HG02610 (cell line): ENCODE measurements around the gene KRT31.
"Not testable (repeated sequence)": the region's sequence is repeated elsewhere in the genome, so short reads cannot be mapped to it uniquely, and the experiment has no call there.

Experiments
- ATAC-seq: cut with Tn5 transposase; IDR thresholded peaks from one replicate; pipeline ENCODE4 v1.9.1; 2021; ENCODE audit warnings: mild to moderate bottlenecking, moderate library complexity; ENCODE audit not compliant: unreplicated experiment

The KRT31 gene

DNA sequence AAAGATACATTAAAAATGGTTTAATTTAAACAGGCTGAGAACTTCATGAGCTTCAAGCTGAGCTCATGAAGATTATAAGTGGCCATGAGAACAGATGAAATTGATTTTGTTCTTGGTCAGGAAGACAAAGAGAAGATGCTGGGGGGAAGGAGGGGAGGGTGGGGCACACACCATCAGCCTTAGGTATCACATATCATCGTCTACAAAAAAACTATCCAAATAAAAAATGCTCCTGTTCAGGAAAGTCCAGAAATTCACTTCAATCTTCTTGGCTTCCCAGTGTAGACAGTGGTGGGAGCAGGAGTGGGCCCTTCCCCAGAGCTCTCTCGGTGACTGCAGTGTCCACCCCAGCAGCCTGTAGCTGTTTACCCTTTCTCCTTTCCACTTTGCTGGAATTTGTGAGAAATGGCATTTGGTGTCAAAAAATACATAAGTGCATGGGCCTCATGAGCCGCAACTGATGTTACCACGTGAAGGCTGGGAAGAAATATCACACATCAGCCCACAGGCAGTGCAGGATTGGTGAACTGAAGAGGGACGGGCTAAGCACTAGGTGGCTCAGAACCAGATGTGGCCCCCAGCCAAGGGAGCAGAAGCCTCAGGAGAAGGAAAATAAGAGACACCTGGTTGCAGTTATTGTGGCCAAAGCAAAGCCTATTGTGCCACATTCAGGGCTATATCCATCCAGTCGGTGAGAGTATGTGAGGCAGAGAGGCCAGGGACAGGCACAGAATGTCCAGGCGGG, 20.9 kb upstream of the KRT31 start:
- ATAC-seq, result no peak

DNA sequence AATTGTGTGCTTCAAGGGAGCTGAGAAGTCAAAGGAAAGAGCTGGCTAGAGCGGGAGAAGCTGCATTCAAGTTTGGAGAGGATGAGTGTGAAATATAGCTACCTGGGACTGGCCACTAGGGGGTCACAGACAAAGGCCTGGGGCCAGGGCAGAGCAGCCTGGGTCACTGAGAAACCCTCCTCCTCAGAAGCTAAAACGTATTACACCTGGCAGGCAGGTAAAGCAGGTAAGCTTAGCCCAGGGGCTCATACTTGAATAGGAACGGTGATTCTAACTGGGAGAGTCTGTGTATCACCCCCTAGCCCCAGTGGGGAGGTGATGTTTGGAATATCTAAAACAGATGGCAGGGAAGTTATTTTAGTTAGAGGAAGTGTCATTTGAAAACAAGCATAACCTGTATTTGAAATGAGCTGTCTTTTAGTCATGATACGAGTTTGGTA, 20.2 kb upstream of the KRT31 start:
- ATAC-seq, result no peak

DNA sequence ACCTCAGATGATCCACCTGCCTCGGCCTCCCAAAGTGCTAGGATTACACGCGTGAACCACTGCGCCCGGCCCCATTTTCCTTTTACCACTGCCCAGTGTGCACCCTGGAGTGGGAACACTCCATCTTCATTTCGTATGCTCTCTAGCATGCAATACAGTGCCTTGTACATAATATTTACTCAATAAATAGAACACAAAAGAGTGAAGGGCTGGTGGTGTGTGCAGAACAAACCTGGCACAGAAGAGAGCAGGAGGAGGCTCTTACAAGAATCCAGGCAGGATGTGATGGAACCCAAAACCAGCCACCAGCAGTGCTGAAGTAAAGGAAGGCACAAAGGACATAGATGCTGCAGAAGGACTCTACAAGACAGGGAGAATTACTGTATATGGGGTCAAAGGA, 19.7 kb upstream of the KRT31 start:
- no peak for ATAC-seq

DNA sequence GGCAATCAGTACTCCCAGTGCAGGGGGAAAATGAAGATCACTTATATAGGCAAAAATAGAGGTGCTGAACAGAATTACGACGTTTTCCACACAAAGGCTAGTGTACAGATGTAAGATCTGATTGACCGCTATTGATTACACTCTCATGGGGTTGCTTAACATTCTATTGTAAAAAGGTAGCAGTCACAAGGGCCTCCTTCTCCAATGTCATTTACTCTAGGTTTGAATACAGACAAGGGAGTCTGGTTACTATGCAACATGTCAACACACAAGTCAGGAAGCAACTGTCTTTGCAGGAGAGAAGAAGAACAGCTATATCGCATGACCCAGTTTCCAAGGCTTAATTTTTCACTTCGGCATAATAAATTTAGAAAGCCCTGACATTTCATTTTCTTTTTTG, 19.1 kb upstream of the KRT31 start:
- no peak for ATAC-seq

DNA sequence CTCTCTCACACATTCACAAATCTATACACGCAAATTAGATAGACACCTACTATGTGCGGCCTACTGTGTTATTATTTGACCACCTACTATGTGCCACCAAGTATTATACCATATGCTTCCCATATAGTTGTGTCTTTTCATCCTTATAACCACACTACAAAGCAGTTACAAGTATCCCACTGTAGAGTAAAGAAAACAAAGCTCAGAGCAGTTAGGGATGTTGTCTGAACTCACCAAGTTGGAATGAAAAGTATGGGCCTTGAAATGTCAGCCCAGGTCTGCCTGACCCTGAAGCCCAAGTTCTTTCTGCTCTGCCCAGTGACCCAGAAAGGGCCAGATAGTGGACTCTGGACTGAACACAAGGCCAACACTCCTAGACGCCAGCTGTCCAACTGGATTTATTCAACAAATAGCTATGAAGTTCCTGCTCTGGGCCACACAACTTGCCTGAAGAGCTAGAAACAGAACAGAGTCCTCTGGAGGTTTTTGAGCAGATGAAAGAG, 18.5 kb upstream of the KRT31 start:
- no peak for ATAC-seq

DNA sequence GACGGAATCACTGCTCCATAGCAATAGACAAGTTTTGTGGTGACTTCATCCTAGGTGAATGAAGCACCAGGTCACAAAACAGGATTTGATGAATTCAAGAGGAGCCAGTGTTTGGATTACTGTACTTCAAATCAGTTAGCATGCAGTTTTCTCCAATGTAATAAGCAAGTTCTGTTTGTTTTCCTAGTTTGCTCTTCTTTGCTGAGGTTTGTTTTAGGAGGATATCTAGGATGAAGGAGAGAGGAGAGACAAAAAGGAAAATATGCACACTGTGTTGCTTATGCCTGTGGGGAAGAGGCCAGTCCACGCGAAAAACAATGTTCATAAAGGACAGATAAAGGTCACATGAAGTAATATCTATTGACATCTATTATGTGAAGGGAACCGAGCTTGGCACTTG, 18.0 kb upstream of the KRT31 start:
- ATAC-seq, result no peak

DNA sequence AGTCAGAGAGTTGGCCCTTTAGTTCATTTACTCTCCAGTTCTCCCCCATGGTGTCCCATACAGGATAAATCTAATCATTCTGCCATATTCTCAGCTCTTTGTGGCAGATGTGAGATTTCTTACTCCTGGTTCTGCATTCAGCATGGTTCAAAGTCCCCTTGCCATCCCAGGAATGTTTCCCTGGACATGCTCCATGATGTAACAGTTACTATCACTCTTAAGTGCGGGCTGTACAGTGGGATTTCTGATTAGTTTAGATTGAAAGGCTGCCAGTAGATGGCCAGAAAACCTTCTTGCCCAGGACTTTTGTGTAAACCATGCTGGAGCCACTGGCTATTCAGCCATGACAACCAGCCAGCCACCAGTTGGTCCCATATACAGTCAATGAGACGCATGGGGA, 16.6 kb upstream of the KRT31 start:
- no peak for ATAC-seq

DNA sequence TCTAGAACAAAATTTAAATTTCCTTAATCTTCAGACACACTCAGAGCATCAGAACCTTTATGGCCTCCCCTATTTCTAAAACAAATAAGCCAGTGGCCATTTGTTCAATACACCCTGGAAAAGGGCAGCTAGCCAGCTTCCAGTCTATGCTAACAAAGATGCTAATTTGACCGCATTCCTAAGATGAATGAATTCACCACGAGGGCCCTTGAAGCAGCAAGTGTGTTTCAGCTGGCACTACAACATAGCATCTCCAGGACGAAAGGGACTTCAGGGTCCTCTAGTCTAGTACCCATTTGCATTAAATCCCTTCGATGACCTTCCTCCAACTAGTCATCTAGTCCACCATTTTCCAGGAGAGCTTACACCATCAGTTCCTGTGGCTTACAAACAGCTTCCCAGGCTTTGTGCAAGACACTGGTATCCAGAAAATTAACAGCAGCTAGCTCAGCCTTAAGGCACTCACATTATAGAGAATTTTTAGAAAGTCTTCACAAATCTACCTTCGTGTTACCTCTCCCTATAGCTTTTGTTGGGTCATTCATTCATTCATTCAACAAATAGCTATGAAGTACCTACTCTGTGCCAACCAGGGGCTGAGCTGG, 16.0 kb upstream of the KRT31 start:
- ATAC-seq, result no peak

DNA sequence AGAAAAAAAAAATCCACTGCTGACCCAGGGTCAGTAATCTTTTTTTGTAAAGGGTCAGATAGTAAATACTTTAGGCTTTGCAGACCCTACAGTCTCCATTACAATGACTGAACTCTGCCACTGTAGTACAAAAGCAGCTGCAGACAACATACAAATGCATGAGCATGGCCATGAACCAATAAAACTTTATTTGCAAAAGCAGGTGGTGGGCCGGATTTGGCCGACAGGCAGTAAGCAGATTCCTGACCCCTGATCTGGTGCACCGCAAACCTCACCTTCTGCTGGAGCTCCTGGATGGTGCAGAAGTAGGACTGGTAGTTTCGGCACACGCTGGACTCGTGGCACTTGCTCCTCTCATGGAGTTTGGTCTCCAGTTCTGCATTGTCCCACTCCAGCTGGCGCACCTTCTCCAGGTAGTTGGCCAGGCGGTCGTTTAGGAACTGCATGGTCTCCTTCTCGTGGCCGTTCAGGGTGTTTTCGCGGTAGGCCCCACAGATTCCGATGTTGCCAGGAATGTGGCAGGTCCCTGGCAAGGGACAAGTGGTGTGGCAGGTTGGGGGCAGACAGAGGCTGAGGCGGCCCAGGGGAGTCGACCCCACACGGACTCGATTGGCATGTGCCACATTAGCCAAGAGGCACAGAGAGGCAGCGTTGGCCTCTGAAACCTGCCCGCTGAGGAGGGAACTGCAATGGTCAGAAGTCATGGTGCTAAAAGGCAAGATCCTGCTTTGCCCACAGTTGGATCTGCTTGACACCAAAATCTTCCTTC, 13.8 kb upstream of the KRT31 start:
- ATAC-seq, result no peak

DNA sequence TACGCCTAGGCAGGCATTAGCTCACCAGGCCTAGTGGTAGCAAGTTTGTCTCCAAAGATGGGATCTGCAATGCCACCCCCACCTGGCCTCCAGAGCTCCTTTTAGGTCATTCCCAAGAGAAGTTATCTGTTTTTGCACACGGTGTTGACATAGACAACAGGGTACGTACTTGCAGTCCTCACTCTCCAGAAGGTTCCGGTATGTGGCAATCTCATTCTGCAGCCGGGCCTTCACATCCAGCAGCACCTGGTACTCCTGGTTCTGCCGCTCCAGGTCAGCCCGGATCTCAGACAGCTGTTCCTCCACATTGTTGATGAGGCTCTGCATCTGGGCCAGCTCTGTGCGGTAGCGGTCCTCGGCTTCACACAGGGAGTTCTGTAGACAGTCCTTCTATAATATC, 9.8 kb upstream of the KRT31 start:
- ATAC-seq, result no peak

DNA sequence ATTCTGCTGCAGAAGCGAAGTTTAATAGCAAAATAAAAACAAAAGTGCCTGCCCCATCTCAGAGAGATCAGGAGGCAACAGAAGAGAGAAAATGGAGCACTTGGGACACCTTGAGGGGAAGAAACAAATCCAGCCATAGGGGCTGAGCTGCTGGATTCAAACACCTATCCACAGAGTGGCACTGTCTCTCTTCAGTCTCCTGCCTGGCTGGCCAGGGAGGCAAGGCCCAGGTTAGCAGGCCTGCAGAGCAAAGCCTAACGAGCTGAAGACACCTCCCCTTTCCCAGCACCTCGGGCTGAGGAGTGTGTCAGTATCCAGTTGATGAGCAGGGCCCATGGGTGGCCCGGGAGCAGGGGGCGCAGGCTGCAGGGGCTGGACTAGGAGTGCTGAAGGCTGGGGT, 8.8 kb upstream of the KRT31 start:
- no peak for ATAC-seq

DNA sequence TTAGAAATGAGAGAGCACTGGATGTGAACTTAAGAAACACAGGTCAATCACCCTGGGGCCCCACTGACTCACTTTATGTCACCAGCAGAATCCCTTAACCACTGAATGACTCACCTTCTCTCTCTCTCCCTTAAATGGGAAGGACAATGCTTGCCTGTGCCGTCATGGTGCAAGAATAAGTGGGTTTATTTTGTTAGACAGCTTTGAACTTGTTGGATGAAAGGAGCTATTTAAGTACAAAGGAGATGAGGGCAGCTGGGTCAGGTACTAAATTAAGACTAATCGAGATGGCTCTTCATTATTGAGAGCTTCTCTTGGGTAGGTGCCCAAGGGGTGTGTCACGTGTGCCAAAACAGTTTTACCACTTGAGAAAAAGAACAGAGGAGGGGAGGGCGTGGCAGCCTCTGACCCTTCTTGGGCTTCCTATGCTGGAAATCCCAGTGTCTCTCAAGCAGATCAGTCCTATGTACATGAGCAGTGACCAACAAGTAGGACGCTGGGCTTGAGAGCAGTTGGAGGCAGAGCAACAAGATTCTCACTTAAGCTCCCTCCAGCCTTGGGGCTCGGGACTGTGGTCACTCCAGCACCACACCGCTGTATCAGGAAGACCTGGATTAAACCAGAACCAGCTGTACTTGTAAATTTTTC, 6.7 kb upstream of the KRT31 start:
- no peak for ATAC-seq

DNA sequence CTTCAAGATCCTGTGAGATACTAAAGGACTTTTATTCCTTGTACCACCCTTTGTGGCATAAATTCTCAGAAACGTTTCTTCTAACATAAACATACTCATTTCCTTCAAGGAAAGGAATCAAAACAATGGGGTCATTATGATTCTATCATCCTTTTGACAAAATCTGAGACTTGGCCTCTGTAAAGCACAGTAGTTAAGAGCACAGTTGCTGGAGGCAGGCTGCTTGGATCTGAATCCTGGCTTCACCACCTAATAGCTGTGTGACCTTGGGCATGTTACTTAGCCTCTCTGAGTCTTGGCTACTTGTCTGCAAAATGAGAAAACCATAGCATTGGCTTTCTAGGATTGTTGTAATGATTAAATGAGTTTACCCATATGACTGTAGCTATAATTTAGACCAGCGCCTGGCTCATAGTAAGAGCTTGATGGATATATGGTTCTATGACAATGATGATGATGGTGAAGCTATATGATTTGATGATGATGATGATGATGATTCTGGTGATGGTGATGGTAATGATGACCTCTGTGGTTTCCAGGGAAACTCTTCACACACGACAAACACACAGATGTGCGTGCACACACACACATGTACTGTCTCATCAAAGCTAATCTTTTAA, 6.1 kb upstream of the KRT31 start:
- no peak for ATAC-seq

DNA sequence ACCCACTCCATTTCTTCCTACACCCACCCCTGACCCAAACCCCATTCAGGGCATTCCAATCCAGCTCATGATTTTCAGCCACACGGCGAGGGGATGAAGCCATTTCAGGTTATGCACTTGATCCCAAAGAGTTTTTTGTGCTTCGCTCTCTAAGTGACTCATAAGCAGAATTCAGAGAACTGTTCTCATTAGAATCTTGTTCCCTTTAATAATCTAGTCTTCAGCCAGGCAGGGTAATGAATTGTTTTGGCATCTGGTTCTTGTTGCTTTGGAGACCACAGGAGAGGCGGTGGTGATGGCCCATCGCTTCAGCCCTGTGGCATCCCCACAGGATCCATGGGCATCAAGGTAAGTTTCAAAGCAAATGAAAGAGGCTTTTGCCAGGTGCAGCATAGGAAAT, 4.8 kb upstream of the KRT31 start:
- no peak for ATAC-seq

DNA sequence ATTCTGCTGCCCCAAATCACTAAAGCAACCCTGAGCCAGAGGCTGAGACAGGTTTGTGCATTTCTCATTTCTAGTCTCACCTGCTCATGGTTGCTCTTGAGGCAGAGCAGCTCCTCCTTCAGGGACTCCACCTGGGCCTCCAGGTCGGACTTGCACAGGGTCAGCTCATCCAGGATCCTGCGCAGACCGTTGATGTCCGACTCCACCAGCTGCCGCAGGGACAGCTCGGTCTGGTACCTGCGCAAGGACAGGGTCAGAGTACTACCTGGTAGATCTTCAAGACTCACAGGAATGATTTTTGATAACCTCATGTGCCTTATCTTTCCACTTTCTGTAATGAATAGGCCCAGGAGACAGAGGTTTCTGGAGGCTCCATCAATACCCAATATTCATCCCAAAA, 1.1 kb downstream of the KRT31 start:
- ATAC-seq, result no peak

DNA sequence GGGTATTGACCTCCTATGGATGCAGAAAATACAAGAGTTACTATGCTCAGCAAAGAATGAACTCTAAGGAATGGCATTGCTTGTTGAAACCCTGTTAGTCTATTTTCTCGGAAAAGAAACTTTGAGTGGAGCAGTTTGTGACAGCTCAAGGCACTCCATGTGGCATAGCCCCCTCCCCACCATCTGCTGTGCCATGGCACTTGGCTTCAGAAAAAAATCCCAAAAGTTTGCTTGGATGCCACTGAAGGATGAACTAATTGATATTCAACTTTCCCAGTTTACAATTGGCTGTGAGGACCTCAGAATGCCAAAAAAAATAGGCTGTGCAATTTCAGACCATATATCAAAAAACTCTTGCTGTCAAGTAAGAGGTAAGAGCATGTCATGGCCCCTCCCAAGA, 1.8 kb downstream of the KRT31 start:
- ATAC-seq, result no peak

DNA sequence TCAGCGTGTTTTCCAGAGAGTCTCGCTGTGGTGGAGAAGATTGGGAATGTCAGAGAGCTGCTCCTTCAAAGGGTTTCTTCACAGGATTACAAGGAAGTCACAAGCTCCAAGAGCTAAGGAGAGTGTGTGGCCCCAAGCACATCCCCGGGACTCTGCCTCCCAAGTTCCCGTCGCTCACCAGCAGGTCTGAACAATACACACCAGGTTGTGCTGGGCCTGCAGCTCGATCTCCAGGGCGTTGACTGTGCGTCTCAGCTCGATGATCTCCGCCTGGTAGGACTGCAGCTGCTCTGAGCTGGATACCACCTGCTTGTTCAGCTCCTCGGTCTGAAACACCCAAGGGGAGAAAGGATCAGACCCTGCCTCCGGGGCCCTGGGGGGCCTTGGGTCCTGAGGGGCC, 2.4 kb downstream of the KRT31 start:
- ATAC-seq, result not testable (repeated sequence)

DNA sequence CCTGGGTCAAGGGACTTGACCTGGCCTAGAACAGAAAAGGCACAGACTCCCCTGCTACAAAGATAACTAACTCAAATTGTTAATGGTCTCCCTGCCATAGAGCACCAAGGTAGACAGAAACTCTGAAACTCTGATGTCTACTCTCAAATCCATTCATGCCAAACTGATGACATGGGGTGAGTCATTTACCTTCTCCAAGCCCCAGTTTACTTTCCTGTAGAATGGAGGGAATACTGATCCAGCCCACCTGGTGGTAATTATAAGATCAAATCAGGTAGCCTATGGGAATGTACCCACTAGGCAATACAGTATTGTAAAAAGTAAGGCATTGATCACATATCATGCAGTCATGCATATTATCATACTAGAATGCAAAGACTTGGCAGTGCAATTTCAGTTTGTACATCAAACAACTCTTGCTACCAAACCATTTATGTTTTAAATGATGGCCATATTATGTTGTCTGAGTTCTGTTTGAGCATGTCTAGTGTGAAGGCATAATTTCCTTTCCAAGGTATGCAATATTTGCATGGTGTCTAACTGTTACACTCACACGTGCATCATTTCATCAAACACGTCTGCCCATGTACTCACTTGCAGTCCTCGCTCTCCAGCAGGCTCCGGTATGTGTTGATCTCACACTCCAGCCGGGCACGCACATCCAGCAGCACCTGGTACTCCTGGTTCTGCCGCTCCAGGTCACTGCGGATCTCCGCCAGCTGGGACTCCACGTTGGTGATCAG, 3.0 kb downstream of the KRT31 start:
- no peak for ATAC-seq

DNA sequence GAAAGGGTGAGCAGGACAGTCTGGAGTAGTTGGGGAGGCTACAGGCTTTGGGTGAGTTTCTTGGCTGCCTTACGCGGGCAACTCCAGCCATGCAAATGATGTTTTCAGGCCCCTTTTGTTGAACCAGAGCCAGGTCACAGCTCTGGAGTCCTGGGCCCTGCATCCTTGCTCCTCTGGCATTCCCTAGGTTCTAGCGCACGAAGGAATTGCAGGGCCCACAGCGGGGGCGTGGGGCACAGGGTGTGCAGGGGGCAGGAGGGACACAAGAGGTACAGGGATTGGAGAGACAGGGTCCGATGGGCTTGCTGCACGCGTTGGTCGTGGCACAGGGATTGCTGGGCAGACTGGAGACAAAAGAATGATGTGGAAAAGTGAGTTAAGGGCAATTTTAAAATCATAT, 3.6 kb downstream of the KRT31 start:
- ATAC-seq, result no peak

DNA sequence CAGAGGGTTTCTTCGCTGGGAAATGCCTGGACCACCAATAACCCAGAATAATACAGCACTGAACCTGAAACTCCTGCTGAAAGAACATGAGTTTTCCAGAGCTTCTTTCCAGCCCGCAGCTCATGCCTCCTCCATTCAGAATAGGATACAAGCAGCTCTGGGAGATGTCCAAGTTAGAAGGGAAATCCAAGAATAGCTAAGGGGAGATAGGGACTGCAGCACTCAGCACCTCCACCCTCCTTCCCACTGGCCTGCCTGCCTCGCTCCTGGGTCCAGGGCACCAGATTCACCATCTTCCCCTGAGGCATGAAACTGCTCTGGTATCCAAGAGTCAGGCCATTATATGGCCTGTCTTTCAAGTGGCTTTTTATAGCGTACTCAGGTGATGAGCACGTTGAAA, 4.1 kb downstream of the KRT31 start:
- ATAC-seq, result no peak
